NT2/D1 (cell line): ENCODE results near the gene PLCH2.

Source experiments
- DNase-seq: peaks from one replicate; pipeline ENCODE4 v3.0.0-alpha.2; 2011; ENCODE audit warnings: low read depth, low spot score
- H3K27me3 ChIP-seq: 2 replicates; pipeline ENCODE4 v1.6.0; 2011; ENCODE audit warnings: mild to moderate bottlenecking; ENCODE audit not compliant: insufficient read length, insufficient read depth
- H3K36me3 ChIP-seq: 2 replicates; pipeline ENCODE4 v1.6.1; 2011; ENCODE audit warnings: mild to moderate bottlenecking, low read length, mixed read lengths; ENCODE audit not compliant: insufficient read depth, insufficient read length
- H3K4me1 ChIP-seq: 2 replicates; pipeline ENCODE4 v1.5.1; 2011; ENCODE audit not compliant: insufficient read depth, insufficient read length
- H3K4me3 ChIP-seq: 2 replicates; pipeline ENCODE4 v1.5.1; 2011; ENCODE audit warnings: low read depth; ENCODE audit not compliant: insufficient read length
- H3K9ac ChIP-seq: 2 replicates; pipeline ENCODE4 v1.6.0; 2011; ENCODE audit warnings: low read depth; ENCODE audit not compliant: insufficient read length
- H3K9me3 ChIP-seq: 2 replicates; pipeline ENCODE4 v1.5.1; 2011; ENCODE audit warnings: mild to moderate bottlenecking, low read length; ENCODE audit not compliant: insufficient read depth
- SUZ12 ChIP-seq: IDR thresholded peaks from 2 replicates; pipeline ENCODE4 v1.6.1; 2011; ENCODE audit not compliant: insufficient read length, insufficient read depth; ENCODE audit errors: extremely low read depth
- YY1 ChIP-seq: IDR thresholded peaks from 2 replicates; pipeline ENCODE4 v1.6.1; 2011; ENCODE audit not compliant: insufficient read length, insufficient read depth
- ZNF274 ChIP-seq: IDR thresholded peaks from 2 replicates; pipeline ENCODE4 v1.6.1; 2011; ENCODE audit warnings: mild to moderate bottlenecking, low read depth, low read length

Gene PLCH2

GRCh38 chr1:2448098-2448445 lies 28.0 kb upstream of the PLCH2 start:
- TF ChIP-seq YY1 (no peak), ZNF274 (no peak), SUZ12 (no peak)
- H3K36me3 ChIP-seq, result no peaks in the 10 kb centered on the region
- no peaks in the 10 kb centered on the region for H3K9me3 ChIP-seq
- no peak overlapping the region for H3K9ac ChIP-seq
- DNase-seq, result no peak
- peaks cover 30% of the 10 kb centered on the region for H3K27me3 ChIP-seq
- no peak overlapping the region for H3K4me3 ChIP-seq
- peaks cover 35% of the 10 kb centered on the region for H3K4me1 ChIP-seq

- no peaks in the 10 kb centered on the region for H3K36me3 ChIP-seq
- no peak overlapping the region for H3K4me3 ChIP-seq
- H3K27me3 ChIP-seq, result peaks cover 13% of the 10 kb centered on the region
- H3K9ac ChIP-seq, result no peak overlapping the region
- H3K9me3 ChIP-seq, result no peaks in the 10 kb centered on the region
- peaks cover 35% of the 10 kb centered on the region for H3K4me1 ChIP-seq
- TF ChIP-seq YY1, result no peak
- no peak for TF ChIP-seq SUZ12
- TF ChIP-seq ZNF274, result no peak
- no peak for DNase-seq
These were observed 26.2 kb upstream of the PLCH2 start for GRCh38 chr1:2449636-2450454.

GRCh38 chr1:2451741-2452140 lies 24.3 kb upstream of the PLCH2 start:
- Histone ChIP-seq H3K4me1 (peaks cover 31% of the 10 kb centered on the region), H3K9me3 (no peaks in the 10 kb centered on the region), H3K27me3 (no peaks in the 10 kb centered on the region), H3K4me3 (no peak overlapping the region), H3K9ac (peak overlapping the region; percentile 21), H3K36me3 (no peaks in the 10 kb centered on the region)
- DNase-seq, result no peak
- TF ChIP-seq YY1 (no peak), SUZ12 (no peak), ZNF274 (no peak)

GRCh38 chr1:2452201-2452931 lies 23.7 kb upstream of the PLCH2 start:
- H3K9ac ChIP-seq, result peak overlapping the region; percentile 21
- TF ChIP-seq ZNF274 (no peak), SUZ12 (no peak), YY1 (no peak)
- H3K27me3 ChIP-seq, result no peaks in the 10 kb centered on the region
- H3K9me3 ChIP-seq, result no peaks in the 10 kb centered on the region
- H3K4me3 ChIP-seq, result no peak overlapping the region
- H3K36me3 ChIP-seq, result no peaks in the 10 kb centered on the region
- peaks cover 28% of the 10 kb centered on the region for H3K4me1 ChIP-seq
- DNase-seq, result no peak

GRCh38 chr1:2452932-2453315 lies 23.2 kb upstream of the PLCH2 start:
- Histone ChIP-seq H3K9me3 (no peaks in the 10 kb centered on the region), H3K9ac (no peak overlapping the region), H3K4me3 (no peak overlapping the region), H3K27me3 (no peaks in the 10 kb centered on the region), H3K4me1 (peaks cover 23% of the 10 kb centered on the region), H3K36me3 (no peaks in the 10 kb centered on the region)
- no peak for DNase-seq
- TF ChIP-seq ZNF274 (no peak), SUZ12 (no peak), YY1 (no peak)

- Histone ChIP-seq H3K9ac (no peak overlapping the region), H3K9me3 (no peaks in the 10 kb centered on the region), H3K27me3 (no peaks in the 10 kb centered on the region), H3K4me1 (peaks cover 18% of the 10 kb centered on the region), H3K36me3 (no peaks in the 10 kb centered on the region), H3K4me3 (no peak overlapping the region)
- no peak for DNase-seq
- no peak for TF ChIP-seq SUZ12
- TF ChIP-seq YY1, result no peak
- TF ChIP-seq ZNF274, result no peak
These were observed 21.9 kb upstream of the PLCH2 start for GRCh38 chr1:2454227-2454626.

GRCh38 chr1:2455757-2456156 lies 20.3 kb upstream of the PLCH2 start:
- no peaks in the 10 kb centered on the region for H3K9me3 ChIP-seq
- TF ChIP-seq YY1, result no peak
- TF ChIP-seq SUZ12, result no peak
- TF ChIP-seq ZNF274, result no peak
- H3K4me3 ChIP-seq, result no peak overlapping the region
- DNase-seq, result no peak
- H3K27me3 ChIP-seq, result no peaks in the 10 kb centered on the region
- H3K4me1 ChIP-seq, result peaks cover 12% of the 10 kb centered on the region
- no peak overlapping the region for H3K9ac ChIP-seq
- no peaks in the 10 kb centered on the region for H3K36me3 ChIP-seq
